ENCODE data around the gene ISLR.

Gene ISLR

GRCh38 chr15:74216949-74217348, 43.4 kb downstream of the ISLR start:
- no peak for DNase-seq

GRCh38 chr15:74217907-74218885, 44.7 kb downstream of the ISLR start:
- no peak for DNase-seq

- DNase-seq: no peak
Measured at GRCh38 chr15:74220475-74221248, 47.2 kb downstream of the ISLR start.

- DNase-seq: no peak
Measured at GRCh38 chr15:74221399-74222239, 48.1 kb downstream of the ISLR start.

GRCh38 chr15:74222240-74223119, 49.0 kb downstream of the ISLR start:
- DNase-seq: no peak

- DNase-seq: no peak
Measured at GRCh38 chr15:74225928-74226327, 52.4 kb downstream of the ISLR start.
